Measurements from ENCODE around the gene VAC14.

- TF ChIP-seq CTCF (IDR thresholded peaks at IDR 0.05) (no peak), POLR2AphosphoS5 (IDR thresholded peaks at IDR 0.05) (no peak), POLR2A (IDR thresholded peaks at IDR 0.05; ENCODE audit: low read depth) (no peak)
Measured at GRCh38 chr16:70808371-70808770, 7.4 kb upstream of the VAC14 start.

Data from esophagus muscularis mucosa (tissue), 3 donors.